A673 (cell line): ENCODE data around the gene PPP6R1. TPM values are rescaled to one million over a fixed set of nuclear protein-coding genes. Genes with fewer than 3 reads are reported as not detected.

Experiments
- BruUV-seq: library from RNA; stranded (reverse); fragments of 400-500 nt; replicated peaks from 2 replicates; lab custom pipeline; 2021; lab: Mats Ljungman, UMichigan
- CTCF ChIA-PET: fragments of 300-600 bp; sonication (Branson Sonifier 250); formaldehyde crosslinking; loops from one replicate; lab custom pipeline; 2022; ENCODE audit warnings: antibody characterized with exemption; lab: Charles Lee
- POLR2A ChIA-PET: fragments of 300-600 bp; sonication (Branson Sonifier 250); formaldehyde crosslinking; loops from one replicate; lab custom pipeline; 2022; ENCODE audit warnings: antibody characterized with exemption; ENCODE audit not compliant: low non-redundant PET; lab: Charles Lee
- DNase-seq: peaks from one replicate; pipeline ENCODE4 v3.0.0-alpha.2; 2015; ENCODE audit warnings: low spot score
- H3K27ac ChIP-seq: fragments of 200-600 bp; sonication (generic); 2 replicates; pipeline ENCODE4 v1.5.1; 2016; ENCODE audit warnings: mixed run types, low read depth, mild to moderate bottlenecking, mixed read lengths, antibody characterized with exemption, low read length; ENCODE audit not compliant: poor library complexity, severe bottlenecking
- H3K27me3 ChIP-seq: fragments of 200-600 bp; sonication (generic); replicated peaks from 2 replicates; pipeline ENCODE4 v1.6.1; 2017; ENCODE audit warnings: mixed run types, low read depth, mild to moderate bottlenecking, mixed read lengths, antibody characterized with exemption, low read length; ENCODE audit not compliant: insufficient read depth, poor library complexity
- H3K36me3 ChIP-seq: fragments of 200-600 bp; sonication (generic); 2 replicates; pipeline ENCODE4 v1.6.1; 2016; ENCODE audit warnings: mixed run types, mild to moderate bottlenecking, mixed read lengths, antibody characterized with exemption, low read length; ENCODE audit not compliant: insufficient read depth, poor library complexity, severe bottlenecking
- H3K4me1 ChIP-seq: fragments of 200-600 bp; sonication (generic); 2 replicates; pipeline ENCODE4 v1.6.1; 2017; ENCODE audit warnings: mixed run types, mild to moderate bottlenecking, mixed read lengths, antibody characterized with exemption, low read length; ENCODE audit not compliant: insufficient read depth, poor library complexity, severe bottlenecking
- H3K4me3 ChIP-seq: fragments of 200-600 bp; sonication (generic); 2 replicates; pipeline ENCODE4 v1.5.1; 2016; ENCODE audit warnings: low read depth, mixed run types, mild to moderate bottlenecking, mixed read lengths, low read length; ENCODE audit not compliant: poor library complexity, severe bottlenecking
- H3K9me3 ChIP-seq: fragments of 200-600 bp; sonication (generic); 2 replicates; pipeline ENCODE4 v1.6.1; 2016; ENCODE audit warnings: mixed run types, low read depth, mild to moderate bottlenecking, mixed read lengths, antibody characterized with exemption, low read length; ENCODE audit not compliant: poor library complexity, severe bottlenecking
- CTCF ChIP-seq: fragments of 300-800, 200-600 bp; sonication (generic); conservative IDR thresholded peaks from 2 replicates; pipeline ENCODE4 v1.5.1; 2017; ENCODE audit warnings: low read depth, mild to moderate bottlenecking, antibody characterized with exemption, low read length, moderate library complexity, mixed read lengths
- EZH2 ChIP-seq: fragments of 200-600 bp; sonication (generic); IDR thresholded peaks from 2 replicates; pipeline ENCODE4 v1.6.1; 2017; ENCODE audit warnings: borderline replicate concordance, low read depth, mild to moderate bottlenecking, mixed read lengths, antibody characterized with exemption, low read length; ENCODE audit not compliant: poor library complexity, severe bottlenecking
- intact Hi-C: fragments of 100-400 bp; cut with micrococcal nuclease; formaldehyde crosslinking; loops from one replicate; pipeline ENCODE4 v1.10.0; 2022; ENCODE audit not compliant: unreplicated experiment
- total RNA-seq: library from RNA; stranded (reverse); gene quantifications from 2 replicates; pipeline ENCODE4 v1.2.3, GENCODE V29; 2021

Gene PPP6R1
- total RNA-seq, 1 experiment from 2014 or later: 108 TPM

- intact Hi-C loops: no loop called here
- ChIA-PET POLR2A (interaction anchor here (0.5 to 0.6 kb wide), 2 partner anchors 21 to 108 kb away, joined by 3 to 11 read pairs; no protein-coding TSS in a partner anchor), CTCF (interaction anchor here (0.5 to 0.9 kb wide), 2 partner anchors 21 to 80 kb away, joined by 4 to 12 read pairs; no protein-coding TSS in a partner anchor)
- peak within 1 kb of the TSS; percentile 74 for H3K4me3 ChIP-seq
- H3K27me3 ChIP-seq: no peaks in the 10 kb centered on the region
- peak within 1 kb of the TSS; percentile 84 for H3K27ac ChIP-seq
- TF ChIP-seq CTCF (no peak), EZH2 (no peak)
- peaks cover 12% of the 10 kb centered on the region for H3K4me1 ChIP-seq
- no peaks in the 10 kb centered on the region for H3K9me3 ChIP-seq
- no TSS peak for BruUV-seq
- H3K36me3 ChIP-seq: peaks cover 4% of the 10 kb centered on the region
- peak; percentile 98 for DNase-seq
Observed at GRCh38 chr19:55279770-55280643, 21.2 kb upstream of the PPP6R1 start, which contains the start of gene HSPBP1. TSS of gene HSPBP1 (minus strand) at chr19:55280110. CDS start at chr19:55279608, 502 bp downstream.

- H3K36me3 ChIP-seq: peaks cover 6% of the 10 kb centered on the region
- ChIA-PET CTCF (no interaction called here), POLR2A (no interaction called here)
- intact Hi-C loops: no loop called here
- no peak for DNase-seq
- peak overlapping the region; percentile 74 for H3K4me3 ChIP-seq
- TF ChIP-seq CTCF: no peak
- TF ChIP-seq EZH2: no peak
- peaks cover 12% of the 10 kb centered on the region for H3K4me1 ChIP-seq
- H3K9me3 ChIP-seq: no peaks in the 10 kb centered on the region
- no TSS peak for BruUV-seq
- no peaks in the 10 kb centered on the region for H3K27me3 ChIP-seq
- peak overlapping the region; percentile 84 for H3K27ac ChIP-seq
Observed at GRCh38 chr19:55279340-55279739, 20.5 kb upstream of the PPP6R1 start.

- Histone ChIP-seq H3K27ac (no peak overlapping the region), H3K9me3 (no peaks in the 10 kb centered on the region), H3K4me3 (peak overlapping the region; percentile 74), H3K27me3 (no peaks in the 10 kb centered on the region), H3K4me1 (peaks cover 12% of the 10 kb centered on the region), H3K36me3 (peaks cover 6% of the 10 kb centered on the region)
- POLR2A ChIA-PET: interaction anchor here (1.1 kb wide), 1 partner anchor 62 kb away, joined by 3 read pairs; no protein-coding TSS in a partner anchor
- no peak for TF ChIP-seq CTCF
- TF ChIP-seq EZH2: no peak
- intact Hi-C loops: no loop called here
- BruUV-seq: TSS peak; percentile 58
- CTCF ChIA-PET: no interaction called here
- DNase-seq: no peak
Observed at GRCh38 chr19:55278391-55279135, 19.7 kb upstream of the PPP6R1 start.
